ENCODE data around the gene SPSB4.
A peak's percentile ranks its signal among the peaks of the same experiment; 100 is the strongest.

The SPSB4 gene

GRCh38 chr3:141122455-141123030, 71.4 kb downstream of the SPSB4 start:
- DNase-seq: peak; percentile 39

GRCh38 chr3:141123677-141124410, 72.7 kb downstream of the SPSB4 start:
- no peak for DNase-seq

GRCh38 chr3:141124715-141125114, 73.6 kb downstream of the SPSB4 start:
- no peak for DNase-seq

GRCh38 chr3:141125351-141125750, 74.2 kb downstream of the SPSB4 start:
- peak; percentile 73 for DNase-seq

GRCh38 chr3:141126661-141127343, 75.7 kb downstream of the SPSB4 start:
- no peak for DNase-seq

- peak; percentile 23 for DNase-seq
These were observed 76.4 kb downstream of the SPSB4 start for GRCh38 chr3:141127344-141128125.

GRCh38 chr3:141128126-141128777, 77.1 kb downstream of the SPSB4 start:
- no peak for DNase-seq

GRCh38 chr3:141129049-141129448, 77.9 kb downstream of the SPSB4 start:
- DNase-seq: no peak

- DNase-seq: peak; percentile 73
These were observed 78.4 kb downstream of the SPSB4 start for GRCh38 chr3:141129541-141130011.

GRCh38 chr3:141143517-141143916, 92.4 kb downstream of the SPSB4 start:
- DNase-seq: no peak

GRCh38 chr3:141146979-141147470, 95.9 kb downstream of the SPSB4 start:
- DNase-seq: no peak

- DNase-seq: peak; percentile 5
These were observed 96.5 kb downstream of the SPSB4 start for GRCh38 chr3:141147657-141148056.

GRCh38 chr3:141148169-141148568, 97.0 kb downstream of the SPSB4 start:
- DNase-seq: no peak

GRCh38 chr3:141148770-141149169, 97.6 kb downstream of the SPSB4 start:
- DNase-seq: no peak

GRCh38 chr3:141150081-141150830, 99.1 kb downstream of the SPSB4 start:
- peak; percentile 17 for DNase-seq

GRCh38 chr3:141150931-141151330, 99.8 kb downstream of the SPSB4 start:
- DNase-seq: no peak

- no peak for DNase-seq
These were observed 100.3 kb downstream of the SPSB4 start for GRCh38 chr3:141151439-141151838.

- no peak for DNase-seq
These were observed 101.0 kb downstream of the SPSB4 start for GRCh38 chr3:141152130-141152529.

GRCh38 chr3:141152801-141153678, 101.9 kb downstream of the SPSB4 start:
- peak; percentile 49 for DNase-seq

- DNase-seq: peak; percentile 50
These were observed 102.5 kb downstream of the SPSB4 start for GRCh38 chr3:141153679-141153966.

- peak; percentile 8 for DNase-seq
These were observed 113.7 kb downstream of the SPSB4 start for GRCh38 chr3:141164852-141165251.
